Mesodermal cell (in vitro differentiated cells): ENCODE measurements around the gene ABI2.
"Not testable (repeated sequence)": the region's sequence is repeated elsewhere in the genome, so short reads cannot be mapped to it uniquely, and the experiment has no call there.

Experiments
- H3K27ac ChIP-seq: 2 replicates; pipeline ENCODE4 v1.7.0; 2013; ENCODE audit warnings: mild to moderate bottlenecking, low read depth, low read length, moderate library complexity; ENCODE audit not compliant: severe bottlenecking
- H3K36me3 ChIP-seq: 2 replicates; pipeline ENCODE4 v1.7.1; 2013; ENCODE audit warnings: mild to moderate bottlenecking, low read length, moderate library complexity; ENCODE audit not compliant: control insufficient read depth, insufficient read depth
- H3K4me1 ChIP-seq: one replicate; pipeline ENCODE4 v1.7.1; 2013; ENCODE audit warnings: mild to moderate bottlenecking, low read length; ENCODE audit not compliant: insufficient read depth, control insufficient read depth, poor library complexity, severe bottlenecking
- H3K4me3 ChIP-seq: 2 replicates; pipeline ENCODE4 v1.7.0; 2013; ENCODE audit warnings: low read length, control low read depth, mild to moderate bottlenecking; ENCODE audit not compliant: insufficient read depth, poor library complexity, severe bottlenecking; ENCODE audit errors: extremely low read depth
- H3K9me3 ChIP-seq: 2 replicates; pipeline ENCODE4 v1.7.1; 2013; ENCODE audit warnings: mild to moderate bottlenecking, low read length, moderate library complexity; ENCODE audit not compliant: control insufficient read depth
- WGBS, 2 experiments: methylation state at CpG; one replicate each; pipeline ENCODE4 v1.1.5; 2013; ENCODE audit warnings: missing lambda C conversion rate in 2 of 2; ENCODE audit not compliant: insufficient coverage in 2 of 2; 5-methylcytosine and 5-hydroxymethylcytosine counted together

Gene ABI2

GRCh38 chr2:203328760-203329540, 756 bp downstream of the ABI2 start:
- Histone ChIP-seq H3K4me1 (peaks cover 3% of the 10 kb centered on the region), H3K36me3 (peaks cover 2% of the 10 kb centered on the region), H3K27ac (peak overlapping the region; percentile 99), H3K9me3 (no peaks in the 10 kb centered on the region), H3K4me3 (peak overlapping the region; percentile 97)
- 1% methylated on average over 23 to 25 of the region's 31 CpGs for WGBS, 2 experiments

GRCh38 chr2:203330434-203330833, 2.2 kb downstream of the ABI2 start:
- H3K4me1 ChIP-seq, result peaks cover 3% of the 10 kb centered on the region
- H3K36me3 ChIP-seq, result peaks cover 10% of the 10 kb centered on the region
- H3K4me3 ChIP-seq, result no peak overlapping the region
- no peak overlapping the region for H3K27ac ChIP-seq
- H3K9me3 ChIP-seq, result no peaks in the 10 kb centered on the region

DNA sequence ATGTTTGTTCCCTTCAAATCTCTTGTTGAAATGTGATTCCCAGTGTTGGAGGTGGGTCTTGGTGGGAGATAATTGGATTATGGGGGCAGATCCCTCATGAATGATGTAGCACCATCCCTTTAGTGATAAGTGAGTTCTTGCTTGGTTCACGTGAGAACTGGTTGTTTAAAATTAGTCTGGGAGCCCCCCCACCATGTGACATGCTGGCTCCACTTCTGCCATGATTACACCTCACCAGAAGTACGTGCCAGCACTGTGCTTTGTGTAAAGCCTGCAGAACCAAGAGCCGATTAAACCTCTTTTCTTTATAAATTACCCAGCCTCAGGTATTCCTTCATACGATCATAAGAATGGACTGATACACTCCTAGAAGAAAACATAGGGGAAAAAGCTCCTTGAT, 10.1 kb downstream of the ABI2 start:
- H3K4me1 ChIP-seq, result peaks cover 10% of the 10 kb centered on the region
- H3K9me3 ChIP-seq, result no peaks in the 10 kb centered on the region
- peaks cover 42% of the 10 kb centered on the region for H3K36me3 ChIP-seq
- 83 to 100% methylated on average over 2 of the region's 4 CpGs for WGBS, 2 experiments
- no peak overlapping the region for H3K27ac ChIP-seq
- no peak overlapping the region for H3K4me3 ChIP-seq

DNA sequence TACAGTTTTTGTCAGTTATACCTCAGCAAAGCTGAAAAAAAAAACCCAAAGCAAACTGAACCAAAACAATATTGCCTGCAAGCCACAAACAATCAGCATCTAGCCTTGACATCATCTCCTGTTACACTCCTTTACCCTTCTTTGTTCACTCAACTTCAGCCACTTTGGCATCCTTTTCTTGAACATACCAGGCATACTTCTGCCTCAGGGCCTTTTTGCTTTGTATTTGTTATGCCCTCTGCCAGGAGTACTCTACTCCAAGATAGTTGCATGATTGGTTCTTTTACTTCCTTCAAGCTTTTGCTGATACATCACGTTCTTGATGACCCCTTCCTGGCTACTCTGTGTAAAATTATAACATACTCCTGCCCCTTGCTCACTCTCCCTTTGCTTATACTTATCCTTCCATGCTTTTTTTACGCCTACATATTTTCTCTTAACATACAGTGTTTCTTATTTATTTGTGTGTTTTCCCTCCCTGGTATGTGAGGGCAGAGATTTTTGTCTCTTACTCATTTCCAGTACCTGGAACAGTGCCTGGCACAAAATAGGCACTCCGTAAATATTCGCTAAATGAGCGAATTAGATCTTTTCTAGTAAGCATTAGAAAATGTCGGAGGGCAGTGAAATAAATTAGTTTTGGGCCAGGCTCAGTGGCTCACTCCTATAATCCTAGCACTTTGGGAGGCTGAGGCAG, 12.7 kb downstream of the ABI2 start:
- WGBS, 2 experiments, result 29 to 91% methylated on average over 1 to 5 of the region's 6 CpGs
- Histone ChIP-seq H3K36me3 (peaks cover 49% of the 10 kb centered on the region), H3K27ac (peak overlapping the region; percentile 60), H3K4me3 (no peak overlapping the region), H3K9me3 (no peaks in the 10 kb centered on the region), H3K4me1 (peaks cover 10% of the 10 kb centered on the region)

GRCh38 chr2:203341741-203342310, 13.6 kb downstream of the ABI2 start:
- Histone ChIP-seq H3K4me1 (peaks cover 10% of the 10 kb centered on the region), H3K9me3 (no peaks in the 10 kb centered on the region), H3K36me3 (peaks cover 41% of the 10 kb centered on the region), H3K4me3 (no peak overlapping the region), H3K27ac (no peak overlapping the region)
- WGBS, 2 experiments, result 92 to 100% methylated on average over 1 of the region's 2 CpGs

- H3K27ac ChIP-seq, H3K4me3 ChIP-seq, H3K9me3 ChIP-seq: not testable (repeated sequence)
- H3K36me3 ChIP-seq, result peaks cover 39% of the 10 kb centered on the region
- peaks cover 10% of the 10 kb centered on the region for H3K4me1 ChIP-seq
- WGBS, 2 experiments, result 100% methylated on average over 1 of the region's 4 CpGs
Observed at GRCh38 chr2:203342374-203342773, 14.2 kb downstream of the ABI2 start.

- Histone ChIP-seq H3K4me3 (no peak overlapping the region), H3K27ac (no peak overlapping the region), H3K4me1 (peaks cover 10% of the 10 kb centered on the region), H3K36me3 (peaks cover 31% of the 10 kb centered on the region), H3K9me3 (no peaks in the 10 kb centered on the region)
- 95 to 100% methylated on average over 12 of the region's 12 CpGs for WGBS, 2 experiments
Observed at GRCh38 chr2:203344667-203345066, 16.5 kb downstream of the ABI2 start.

- WGBS, 2 experiments, result no CpG with 5 or more reads among the region's 1 CpG
- H3K4me3 ChIP-seq, result no peak overlapping the region
- peaks cover 38% of the 10 kb centered on the region for H3K36me3 ChIP-seq
- no peak overlapping the region for H3K27ac ChIP-seq
- no peaks in the 10 kb centered on the region for H3K9me3 ChIP-seq
- no peaks in the 10 kb centered on the region for H3K4me1 ChIP-seq
Observed at GRCh38 chr2:203346612-203347011, 18.4 kb downstream of the ABI2 start.

GRCh38 chr2:203347375-203347774, 19.2 kb downstream of the ABI2 start:
- Histone ChIP-seq H3K36me3 (peaks cover 40% of the 10 kb centered on the region), H3K9me3 (no peaks in the 10 kb centered on the region), H3K4me3 (no peak overlapping the region), H3K4me1 (no peaks in the 10 kb centered on the region), H3K27ac (no peak overlapping the region)
- 100% methylated on average over 4 of the region's 4 CpGs; no CpG with 5 or more reads in 1 of the 2 experiments for WGBS, 2 experiments

DNA sequence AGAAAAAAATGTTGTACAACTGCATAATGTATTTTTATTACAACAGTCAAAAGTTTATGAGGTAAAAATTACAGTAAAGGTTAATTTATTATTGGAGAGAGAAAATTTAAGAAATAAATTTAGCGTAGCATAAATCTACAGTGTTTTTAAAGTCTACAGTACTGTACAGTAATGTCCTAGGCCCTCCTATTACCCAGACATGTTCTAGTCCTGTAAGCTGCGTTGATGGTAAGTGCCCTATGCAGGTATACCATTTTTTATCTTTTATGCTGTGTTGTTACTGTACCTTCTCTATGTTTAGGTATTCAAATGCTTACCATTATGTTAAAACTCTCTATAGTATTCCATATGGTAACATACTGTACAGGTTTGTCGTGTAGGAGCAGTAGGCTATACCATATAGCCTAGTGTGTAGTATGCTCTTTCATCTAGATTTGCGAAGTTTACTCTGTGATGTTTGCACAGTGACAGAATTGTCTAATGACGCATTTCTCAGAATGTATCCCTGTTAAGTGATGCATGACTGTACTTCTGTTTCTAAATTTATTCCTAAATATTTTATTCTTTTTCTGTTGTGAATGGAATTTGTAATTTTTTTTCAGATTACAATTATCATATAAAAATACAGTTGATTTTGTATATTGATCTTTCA, 24.5 kb downstream of the ABI2 start:
- Histone ChIP-seq H3K9me3 (no peaks in the 10 kb centered on the region), H3K27ac (no peak overlapping the region), H3K4me3 (no peak overlapping the region), H3K36me3 (peaks cover 39% of the 10 kb centered on the region), H3K4me1 (no peaks in the 10 kb centered on the region)
- 100% methylated on average over 1 to 2 of the region's 5 CpGs for WGBS, 2 experiments
